Esophagus squamous epithelium (tissue), 5 donors: ENCODE measurements around the gene ADGRF3. TPM values are rescaled to one million over a fixed set of nuclear protein-coding genes. Genes with fewer than 3 reads are reported as not detected.

ENCODE experiments used
- DNase-seq: peaks from one replicate; lab custom pipeline; 2025; lab: John Stamatoyannopoulos, UW
- H3K27ac ChIP-seq, 4 donors: fragments of 200-600 bp; sonication (generic); one replicate each; pipeline ENCODE4 v1.5.1; 2016 to 2019; ENCODE audit warnings: mild to moderate bottlenecking in 1 of 4
- H3K27me3 ChIP-seq, 4 donors: fragments of 200-600 bp; sonication (generic); 1 replicate in 3 of 4; 2 replicates in 1 of 4; pipeline versions ENCODE4 v1.5.1 to v1.6.0; 2017 to 2021; ENCODE audit warnings: antibody characterized with exemption in 1 of 4
- H3K36me3 ChIP-seq, 3 donors: fragments of 200-600 bp; sonication (generic); one replicate each; pipeline ENCODE4 v1.5.1; 2016 to 2019
- H3K4me1 ChIP-seq, 3 donors: fragments of 200-600 bp; sonication (generic); one replicate each; pipeline ENCODE4 v1.5.1; 2017 to 2019
- H3K4me3 ChIP-seq, 4 donors: fragments of 200-600 bp; sonication (generic); 1 replicate in 3 of 4; 2 replicates in 1 of 4; pipeline ENCODE4 v1.5.1; 2016 to 2019; ENCODE audit warnings: mild to moderate bottlenecking in 2 of 4, moderate library complexity in 1 of 4
- H3K9me3 ChIP-seq, 3 donors: fragments of 200-600 bp; sonication (generic); one replicate each; pipeline ENCODE4 v1.5.1; 2016 to 2019
- CTCF ChIP-seq, 6 experiments: fragments of 450-650 bp in 4 of 6; fragments of 200-600 bp in 2 of 6; sonication (generic) in 2 of 6; IDR thresholded peaks; one replicate each; pipeline ENCODE4 v1.5.1; 2016 to 2019; ENCODE audit warnings: antibody characterized with exemption in 6 of 6, mild to moderate bottlenecking in 4 of 6, moderate library complexity in 4 of 6
- POLR2A ChIP-seq, 4 donors: fragments of 450-650 bp; IDR thresholded peaks; one replicate each; pipeline ENCODE4 v1.6.1; 2017; ENCODE audit warnings: antibody characterized with exemption in 4 of 4, mild to moderate bottlenecking in 4 of 4, moderate library complexity in 3 of 4
- WGBS, 2 donors: methylation state at CpG; one replicate each; pipeline ENCODE4 v1.1.5; 2018; 5-methylcytosine and 5-hydroxymethylcytosine counted together
- intact Hi-C: fragments of 100-400 bp; cut with DNase I; formaldehyde crosslinking; loops from one replicate; pipeline ENCODE4 v1.15.0; 2022
- total RNA-seq, 4 donors: library from RNA; depleted of rRNA; stranded (reverse); fragments of >200 nt; gene quantifications; one replicate each; pipeline ENCODE4 v1.1.0, GENCODE V29; 2016
- donor health status: DM: yes; HTN: yes; CAD: no.

The ADGRF3 gene
- total RNA-seq, 4 donors from 2014 or later, result 0.41 TPM; not detected in 3

GRCh38 chr2:26300234-26300925, 46.2 kb downstream of the ADGRF3 start:
- intact Hi-C loops, result loop anchor here (10.0 kb wide), 1 partner anchor 56 kb away; the partner anchor contains the start of genes HADHA and HADHB
- no peak for DNase-seq
- Histone ChIP-seq H3K27ac (peak overlapping the region; percentile 86 to 95 (median 92)), H3K4me1 (peaks cover 22 to 83% (median 27%) of the 10 kb centered on the region in 3 donors), H3K4me3 (peak overlapping the region; percentile 33 to 74 (median 57)), H3K9me3 (no peaks in the 10 kb centered on the region), H3K36me3 (no peaks in the 10 kb centered on the region), H3K27me3 (no peaks in the 10 kb centered on the region)
- 18 to 33% methylated on average over 22 of the region's 22 CpGs for WGBS, 2 donors
- TF ChIP-seq POLR2A (IDR thresholded peaks at IDR 0.05), result no peak
- TF ChIP-seq CTCF (IDR thresholded peaks at IDR 0.05), result no peak

- Histone ChIP-seq H3K27ac (peak overlapping the region; percentile 86 to 95 (median 92)), H3K4me1 (peaks cover 22 to 75% (median 27%) of the 10 kb centered on the region in 3 donors), H3K27me3 (no peaks in the 10 kb centered on the region), H3K9me3 (no peaks in the 10 kb centered on the region), H3K36me3 (no peaks in the 10 kb centered on the region), H3K4me3 (peak overlapping the region; percentile 33 to 74 (median 57))
- TF ChIP-seq POLR2A (IDR thresholded peaks at IDR 0.05) (no peak), CTCF (IDR thresholded peaks at IDR 0.05) (peak in 1 of 6 experiments; percentile 1)
- 1 to 2% methylated on average over 9 of the region's 9 CpGs for WGBS, 2 donors
- intact Hi-C loops, result loop anchor here (10.0 kb wide), 1 partner anchor 55 kb away; the partner anchor contains the start of genes HADHA and HADHB
- no peak for DNase-seq
These were observed 47.0 kb downstream of the ADGRF3 start for GRCh38 chr2:26299471-26300101.

GRCh38 chr2:26298638-26299393, 47.8 kb downstream of the ADGRF3 start:
- TF ChIP-seq POLR2A (IDR thresholded peaks at IDR 0.05) (peak in 2 of 4 donors; percentile 31 to 39), CTCF (IDR thresholded peaks at IDR 0.05) (no peak)
- Histone ChIP-seq H3K4me3 (peak overlapping the region; percentile 33 to 74 (median 57)), H3K36me3 (no peaks in the 10 kb centered on the region), H3K4me1 (peaks cover 22 to 67% (median 27%) of the 10 kb centered on the region in 3 donors), H3K27ac (peak overlapping the region; percentile 86 to 95 (median 92)), H3K9me3 (no peaks in the 10 kb centered on the region), H3K27me3 (no peaks in the 10 kb centered on the region)
- no peak for DNase-seq
- intact Hi-C loops, result no loop called here
- 3 to 5% methylated on average over 30 of the region's 30 CpGs for WGBS, 2 donors

GRCh38 chr2:26298286-26298637, 48.3 kb downstream of the ADGRF3 start:
- no peaks in the 10 kb centered on the region for H3K36me3 ChIP-seq
- no peak for DNase-seq
- H3K4me3 ChIP-seq, result peak overlapping the region; percentile 33 to 74 (median 57)
- no peaks in the 10 kb centered on the region for H3K27me3 ChIP-seq
- H3K27ac ChIP-seq, result peak overlapping the region; percentile 86 to 95 (median 92)
- intact Hi-C loops, result no loop called here
- WGBS, 2 donors, result 28 to 29% methylated on average over 5 of the region's 17 CpGs
- no peaks in the 10 kb centered on the region for H3K9me3 ChIP-seq
- peaks cover 22 to 62% (median 25%) of the 10 kb centered on the region in 3 donors for H3K4me1 ChIP-seq
- TF ChIP-seq CTCF (IDR thresholded peaks at IDR 0.05), result no peak
- TF ChIP-seq POLR2A (IDR thresholded peaks at IDR 0.05), result no peak
